ENCODE data around the gene VPS37D. TPM values are rescaled to one million over a fixed set of nuclear protein-coding genes. Genes with fewer than 3 reads are reported as not detected.
"Not testable (repeated sequence)": the region's sequence is repeated elsewhere in the genome, so short reads cannot be mapped to it uniquely, and the experiment has no call there.

Gene VPS37D
- total RNA-seq, 1 donor from 2014 or later: 3.1 TPM

GRCh38 chr7:73703757-73704639, 36.4 kb downstream of the VPS37D start:
- Histone ChIP-seq H3K27ac (ENCODE audit: low read depth, low read length) (no peak overlapping the region), H3K9me3 (ENCODE audit: control insufficient read depth in 3 of 3, low read length in 3 of 3) (no peaks in the 10 kb centered on the region), H3K36me3 (ENCODE audit: control insufficient read depth in 3 of 3, insufficient read depth in 3 of 3, low read length in 3 of 3) (peaks cover 3 to 11% (median 4%) of the 10 kb centered on the region in 3 donors), H3K4me1 (ENCODE audit: control insufficient read depth in 3 of 3, insufficient read depth in 3 of 3, low read length in 3 of 3) (no peaks in the 10 kb centered on the region), H3K9ac (ENCODE audit: low read depth in 1 of 3, low read length in 3 of 3) (no peak overlapping the region), H3K4me3 (ENCODE audit: low read length in 3 of 3) (no peak overlapping the region), H3K27me3 (ENCODE audit: control insufficient read depth in 3 of 3, insufficient read depth in 3 of 3, low read length in 3 of 3) (no peaks in the 10 kb centered on the region)

DNA sequence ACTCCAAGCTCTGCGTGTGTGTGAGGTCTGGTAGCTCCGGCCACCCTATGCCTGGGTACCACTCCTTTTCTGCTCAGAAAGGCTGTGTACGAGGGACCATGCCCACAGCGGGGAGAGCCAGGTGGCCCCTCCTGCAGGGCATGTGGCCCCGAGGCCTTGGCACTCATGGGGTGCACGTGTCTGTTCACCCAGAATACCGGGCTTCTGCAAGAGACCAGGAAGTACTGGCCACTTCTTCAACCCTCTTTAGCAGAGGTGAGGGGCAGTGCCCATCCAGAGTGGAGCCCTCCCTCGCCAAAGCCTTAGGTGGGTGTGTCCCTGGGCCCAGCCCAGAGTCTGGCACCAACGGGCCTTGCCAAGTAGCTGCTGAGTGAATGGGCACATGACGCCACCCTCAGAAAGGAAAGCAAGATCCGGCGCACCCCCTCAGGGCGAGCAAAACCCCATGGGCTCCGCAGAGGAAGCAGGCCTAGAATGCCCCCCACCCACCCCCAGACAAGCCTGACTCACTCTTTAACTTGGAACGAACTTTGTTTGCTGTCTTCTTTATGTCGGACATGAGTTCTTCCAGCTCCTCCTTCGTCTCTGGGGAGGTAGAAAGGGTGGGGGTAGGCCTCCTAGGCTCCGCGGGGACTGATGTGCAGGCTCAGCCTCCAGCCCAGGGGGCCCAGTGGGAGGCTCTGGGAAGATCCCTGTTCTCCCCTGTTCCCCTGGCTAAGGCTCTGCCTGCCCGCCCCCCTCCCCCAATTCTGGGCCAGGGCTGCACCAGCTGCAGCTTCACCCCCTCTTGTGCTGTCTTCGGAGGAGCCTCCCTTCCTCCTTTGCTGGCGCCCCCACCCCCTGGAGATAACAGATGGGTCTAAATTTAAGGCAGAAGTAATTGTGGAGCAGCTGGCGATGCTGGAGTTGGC, 37.3 kb downstream of the VPS37D start:
- Histone ChIP-seq H3K4me3 (ENCODE audit: low read length in 3 of 3) (no peak overlapping the region), H3K9ac (ENCODE audit: low read depth in 1 of 3, low read length in 3 of 3) (no peak overlapping the region), H3K27ac (ENCODE audit: low read depth, low read length) (no peak overlapping the region)

GRCh38 chr7:73705551-73705920, 37.9 kb downstream of the VPS37D start:
- Histone ChIP-seq H3K27ac (ENCODE audit: low read depth, low read length) (no peak overlapping the region), H3K36me3 (ENCODE audit: control insufficient read depth in 3 of 3, insufficient read depth in 3 of 3, low read length in 3 of 3) (peaks cover 0 to 2% (median 0%) of the 10 kb centered on the region in 3 donors), H3K9me3 (ENCODE audit: control insufficient read depth in 3 of 3, low read length in 3 of 3) (no peaks in the 10 kb centered on the region), H3K4me1 (ENCODE audit: control insufficient read depth in 3 of 3, insufficient read depth in 3 of 3, low read length in 3 of 3) (no peaks in the 10 kb centered on the region), H3K27me3 (ENCODE audit: control insufficient read depth in 3 of 3, insufficient read depth in 3 of 3, low read length in 3 of 3) (no peaks in the 10 kb centered on the region), H3K4me3 (ENCODE audit: low read length in 3 of 3) (no peak overlapping the region), H3K9ac (ENCODE audit: low read depth in 1 of 3, low read length in 3 of 3) (no peak overlapping the region)

More for the DNA sequence above, 37.3 kb downstream of the VPS37D start:
- Histone ChIP-seq H3K9me3 (ENCODE audit: control insufficient read depth in 3 of 3, low read length in 3 of 3) (no peaks in the 10 kb centered on the region), H3K27me3 (ENCODE audit: control insufficient read depth in 3 of 3, insufficient read depth in 3 of 3, low read length in 3 of 3) (no peaks in the 10 kb centered on the region), H3K4me1 (ENCODE audit: control insufficient read depth in 3 of 3, insufficient read depth in 3 of 3, low read length in 3 of 3) (no peaks in the 10 kb centered on the region), H3K36me3 (ENCODE audit: control insufficient read depth in 3 of 3, insufficient read depth in 3 of 3, low read length in 3 of 3) (peaks cover 0 to 2% (median 0%) of the 10 kb centered on the region in 3 donors)

DNA sequence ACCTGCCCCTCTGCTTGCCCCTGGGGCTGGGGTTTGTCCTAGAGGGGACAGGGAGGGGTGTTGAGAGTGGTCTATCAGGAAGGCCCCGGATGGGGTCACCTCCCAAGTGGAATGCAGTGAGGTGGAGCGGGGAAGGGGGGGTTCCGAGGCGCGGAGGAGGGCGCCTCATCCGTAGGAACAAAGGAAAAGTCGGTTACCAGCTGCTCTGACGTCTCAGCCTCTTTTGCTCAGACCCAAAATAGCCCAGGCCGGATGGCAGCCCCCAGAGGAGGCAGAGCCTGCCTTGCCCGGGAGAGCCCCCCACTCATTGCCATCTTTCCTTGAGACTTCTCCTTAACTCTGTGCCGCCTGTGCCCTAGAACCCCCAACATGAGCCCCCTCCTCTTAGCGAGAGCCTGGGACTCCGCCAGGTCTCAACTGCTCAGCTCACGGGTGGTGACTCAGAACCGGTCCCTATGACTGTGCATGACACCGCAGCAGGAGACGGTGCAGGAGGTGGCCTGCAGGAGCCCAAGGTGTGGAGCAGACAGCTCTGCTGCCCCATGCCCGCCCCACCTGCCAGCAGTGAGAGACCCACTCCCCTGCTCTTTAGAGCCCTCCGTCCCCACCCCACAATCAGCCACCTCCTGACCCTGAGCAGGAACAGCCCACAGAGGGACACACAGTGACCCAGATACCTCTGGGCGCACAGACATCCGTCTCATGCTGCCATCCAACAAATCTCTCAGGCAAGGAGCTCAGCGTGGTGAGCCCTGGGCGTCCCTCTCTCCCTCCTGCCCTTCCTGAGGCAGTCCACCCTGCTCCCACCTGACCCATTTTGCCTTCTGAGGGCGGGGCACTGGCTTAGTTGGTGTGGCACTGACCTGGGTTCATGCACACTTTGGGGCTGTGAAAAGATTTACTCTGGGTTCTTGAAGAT, 38.8 kb downstream of the VPS37D start:
- Histone ChIP-seq H3K4me1 (ENCODE audit: control insufficient read depth in 3 of 3, insufficient read depth in 3 of 3, low read length in 3 of 3) (no peaks in the 10 kb centered on the region), H3K36me3 (ENCODE audit: control insufficient read depth in 3 of 3, insufficient read depth in 3 of 3, low read length in 3 of 3) (peaks cover 0 to 2% (median 0%) of the 10 kb centered on the region in 3 donors), H3K9ac (ENCODE audit: low read depth in 1 of 3, low read length in 3 of 3) (no peak overlapping the region), H3K27ac (ENCODE audit: low read depth, low read length) (no peak overlapping the region), H3K27me3 (ENCODE audit: control insufficient read depth in 3 of 3, insufficient read depth in 3 of 3, low read length in 3 of 3) (no peaks in the 10 kb centered on the region), H3K4me3 (ENCODE audit: low read length in 3 of 3) (no peak overlapping the region), H3K9me3 (ENCODE audit: control insufficient read depth in 3 of 3, low read length in 3 of 3) (no peaks in the 10 kb centered on the region)

DNA sequence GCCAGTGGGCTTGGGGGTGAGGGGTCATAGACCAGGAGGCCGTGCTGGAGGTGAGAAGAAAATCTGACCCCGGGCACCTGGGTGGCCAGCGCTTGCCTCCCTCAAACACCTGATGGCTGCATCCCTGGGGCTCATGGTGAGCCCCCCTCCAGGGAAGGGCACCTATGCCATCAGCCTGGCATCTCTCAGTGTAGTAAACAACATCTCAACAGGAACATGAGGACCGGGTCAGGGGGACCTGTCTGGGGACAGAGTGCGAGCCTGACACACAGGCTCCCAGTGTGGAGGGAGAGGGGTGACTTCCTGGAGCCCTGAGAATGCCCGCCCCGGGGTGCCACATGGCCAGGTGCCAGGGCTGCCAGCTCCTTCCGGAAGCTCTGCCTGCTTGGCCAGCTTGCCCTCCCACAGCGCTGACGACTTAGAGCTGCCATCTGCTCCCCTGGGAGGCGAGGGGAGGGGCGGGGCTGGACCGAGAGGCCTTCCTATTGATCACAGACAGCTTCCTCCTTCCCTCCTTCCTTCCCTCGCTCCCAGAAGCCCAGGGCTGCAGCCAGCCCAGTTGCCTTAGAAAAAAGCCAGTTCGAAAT, 39.5 kb downstream of the VPS37D start:
- H3K4me3 ChIP-seq (ENCODE audit: low read length in 3 of 3): no peak overlapping the region
- peaks cover 0 to 2% (median 0%) of the 10 kb centered on the region in 3 donors for H3K36me3 ChIP-seq (ENCODE audit: control insufficient read depth in 3 of 3, insufficient read depth in 3 of 3, low read length in 3 of 3)
- H3K4me1 ChIP-seq (ENCODE audit: control insufficient read depth in 3 of 3, insufficient read depth in 3 of 3, low read length in 3 of 3): no peaks in the 10 kb centered on the region
- H3K27me3 ChIP-seq (ENCODE audit: control insufficient read depth in 3 of 3, insufficient read depth in 3 of 3, low read length in 3 of 3): no peaks in the 10 kb centered on the region
- H3K9ac ChIP-seq (ENCODE audit: low read depth in 1 of 3, low read length in 3 of 3): no peak overlapping the region
- no peaks in the 10 kb centered on the region for H3K9me3 ChIP-seq (ENCODE audit: control insufficient read depth in 3 of 3, low read length in 3 of 3)
- H3K27ac ChIP-seq (ENCODE audit: low read depth, low read length): no peak overlapping the region

DNA sequence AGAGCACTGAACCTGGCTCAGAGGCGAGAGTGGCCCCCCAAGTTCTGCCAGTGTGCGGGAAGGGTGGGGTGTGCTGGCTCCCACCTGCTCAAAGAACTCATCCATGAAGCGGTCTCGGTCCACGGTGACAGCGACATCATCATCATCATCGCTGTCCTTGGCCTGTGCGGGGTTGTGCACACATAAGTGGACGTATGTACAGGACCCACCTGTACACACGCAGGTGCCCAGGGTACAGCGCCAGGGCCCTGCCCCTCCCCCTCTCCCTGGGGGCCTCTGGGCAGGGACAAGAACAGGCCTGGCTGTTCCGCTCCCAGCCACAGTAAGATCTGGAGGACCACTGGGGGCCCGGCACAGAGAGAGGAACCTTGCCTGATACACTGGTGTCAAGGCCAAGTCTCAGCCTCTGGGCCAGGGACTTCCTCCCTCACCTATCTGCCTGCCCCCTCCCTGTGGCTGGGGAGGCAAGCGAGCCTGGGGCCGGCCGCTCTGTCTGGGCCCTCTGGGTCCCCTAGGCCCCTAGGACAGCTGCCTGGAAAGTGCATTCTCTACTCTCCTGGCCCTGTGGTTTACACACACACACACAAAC, 41.4 kb downstream of the VPS37D start:
- Histone ChIP-seq H3K36me3 (ENCODE audit: control insufficient read depth in 3 of 3, insufficient read depth in 3 of 3, low read length in 3 of 3) (peaks cover 0 to 2% (median 0%) of the 10 kb centered on the region in 3 donors), H3K27me3 (ENCODE audit: control insufficient read depth in 3 of 3, insufficient read depth in 3 of 3, low read length in 3 of 3) (no peaks in the 10 kb centered on the region), H3K4me1 (ENCODE audit: control insufficient read depth in 3 of 3, insufficient read depth in 3 of 3, low read length in 3 of 3) (no peaks in the 10 kb centered on the region), H3K9ac (ENCODE audit: low read depth in 1 of 3, low read length in 3 of 3) (no peak overlapping the region), H3K4me3 (ENCODE audit: low read length in 3 of 3) (no peak overlapping the region), H3K27ac (ENCODE audit: low read depth, low read length) (no peak overlapping the region), H3K9me3 (ENCODE audit: control insufficient read depth in 3 of 3, low read length in 3 of 3) (no peaks in the 10 kb centered on the region)

GRCh38 chr7:73712773-73713172, 45.1 kb downstream of the VPS37D start:
- Histone ChIP-seq H3K36me3 (ENCODE audit: control insufficient read depth in 3 of 3, insufficient read depth in 3 of 3, low read length in 3 of 3) (no peaks in the 10 kb centered on the region), H3K9ac (ENCODE audit: low read depth in 1 of 3, low read length in 3 of 3) (no peak overlapping the region), H3K4me1 (ENCODE audit: control insufficient read depth in 3 of 3, insufficient read depth in 3 of 3, low read length in 3 of 3) (peaks cover 3 to 11% (median 6%) of the 10 kb centered on the region in 3 donors), H3K9me3 (ENCODE audit: control insufficient read depth in 3 of 3, low read length in 3 of 3) (no peaks in the 10 kb centered on the region), H3K27me3 (ENCODE audit: control insufficient read depth in 3 of 3, insufficient read depth in 3 of 3, low read length in 3 of 3) (no peaks in the 10 kb centered on the region), H3K4me3 (ENCODE audit: low read length in 3 of 3) (no peak overlapping the region), H3K27ac (ENCODE audit: low read depth, low read length) (no peak overlapping the region)

GRCh38 chr7:73713319-73713718, 45.7 kb downstream of the VPS37D start:
- not testable (repeated sequence) for H3K9ac ChIP-seq (ENCODE audit: low read depth in 1 of 3, low read length in 3 of 3); H3K27ac ChIP-seq (ENCODE audit: low read depth, low read length); H3K9me3 ChIP-seq (ENCODE audit: control insufficient read depth in 3 of 3, low read length in 3 of 3); H3K36me3 ChIP-seq (ENCODE audit: control insufficient read depth in 3 of 3, insufficient read depth in 3 of 3, low read length in 3 of 3); H3K4me3 ChIP-seq (ENCODE audit: low read length in 3 of 3); H3K27me3 ChIP-seq (ENCODE audit: control insufficient read depth in 3 of 3, insufficient read depth in 3 of 3, low read length in 3 of 3)
- H3K4me1 ChIP-seq (ENCODE audit: control insufficient read depth in 3 of 3, insufficient read depth in 3 of 3, low read length in 3 of 3): peaks cover 6 to 16% (median 12%) of the 10 kb centered on the region in 3 donors
